Body of pancreas (tissue), 4 donors: ENCODE measurements around the gene TRIM24. TPM values are rescaled to one million over a fixed set of nuclear protein-coding genes. Genes with fewer than 3 reads are reported as not detected.
"Not testable (repeated sequence)": the region's sequence is repeated elsewhere in the genome, so short reads cannot be mapped to it uniquely, and the experiment has no call there.

Experiments used
- ATAC-seq: fragments of 150-250 bp; one replicate; pipeline ENCODE4 v1.9.1; 2016
- DNase-seq, 4 donors: peaks; one replicate each; pipeline ENCODE4 v3.0.0-alpha.2; 2019
- H3K27ac ChIP-seq, 4 donors: fragments of 200-600 bp; sonication (generic); 1 replicate in 3 of 4; 2 replicates in 1 of 4; pipeline versions ENCODE4 v1.5.1 to v1.6.1; 2016 to 2019; ENCODE audit warnings: mild to moderate bottlenecking in 1 of 4, mixed read lengths in 1 of 4, moderate library complexity in 1 of 4
- H3K27me3 ChIP-seq, 2 donors: fragments of 200-600 bp; sonication (generic); one replicate each; pipeline ENCODE4 v1.6.0; 2016; ENCODE audit warnings: mild to moderate bottlenecking in 1 of 2
- H3K36me3 ChIP-seq, 2 donors: fragments of 200-600 bp; sonication (generic); replicated peaks in 1 of 2; 2 replicates each; pipeline ENCODE4 v1.5.1; 2016; ENCODE audit warnings: low read depth in 2 of 2; ENCODE audit not compliant: insufficient read depth in 1 of 2
- H3K4me1 ChIP-seq: fragments of 200-600 bp; sonication (generic); one replicate; pipeline ENCODE4 v1.6.0; 2016
- H3K4me3 ChIP-seq, 2 donors: fragments of 200-600 bp; sonication (generic); 1 replicate in 1 of 2; 2 replicates in 1 of 2; pipeline ENCODE4 v1.5.1; 2016 to 2019
- H3K9me3 ChIP-seq, 3 donors: fragments of 200-600 bp; sonication (generic); 1 replicate in 2 of 3; 2 replicates in 1 of 3; pipeline ENCODE4 v1.5.1; 2016
- CTCF ChIP-seq, 7 experiments: fragments of 450-650 bp in 4 of 7; fragments of 200-600 bp in 3 of 7; sonication (generic) in 3 of 7; IDR thresholded peaks; one replicate each; pipeline ENCODE4 v1.5.1; 2016 to 2019; ENCODE audit warnings: antibody characterized with exemption in 7 of 7
- POLR2A ChIP-seq, 3 donors: fragments of 450-650 bp; IDR thresholded peaks; one replicate each; pipeline ENCODE4 v1.6.1; 2016; ENCODE audit warnings: antibody characterized with exemption in 3 of 3, mild to moderate bottlenecking in 2 of 3
- WGBS, 2 donors: methylation state at CpG; one replicate each; pipeline ENCODE4 v1.1.5; 2017; 5-methylcytosine and 5-hydroxymethylcytosine counted together
- intact Hi-C: fragments of 100-400 bp; cut with DNase I; formaldehyde crosslinking; loops from one replicate; pipeline ENCODE4 v1.15.1; 2023
- total RNA-seq, 2 donors: library from RNA; depleted of rRNA; stranded (reverse); fragments of >200 nt; gene quantifications; one replicate each; pipeline ENCODE4 v1.1.0, GENCODE V29; 2016

The TRIM24 gene
- total RNA-seq, 2 donors from 2014 or later = 12.2 to 12.5 TPM

DNA sequence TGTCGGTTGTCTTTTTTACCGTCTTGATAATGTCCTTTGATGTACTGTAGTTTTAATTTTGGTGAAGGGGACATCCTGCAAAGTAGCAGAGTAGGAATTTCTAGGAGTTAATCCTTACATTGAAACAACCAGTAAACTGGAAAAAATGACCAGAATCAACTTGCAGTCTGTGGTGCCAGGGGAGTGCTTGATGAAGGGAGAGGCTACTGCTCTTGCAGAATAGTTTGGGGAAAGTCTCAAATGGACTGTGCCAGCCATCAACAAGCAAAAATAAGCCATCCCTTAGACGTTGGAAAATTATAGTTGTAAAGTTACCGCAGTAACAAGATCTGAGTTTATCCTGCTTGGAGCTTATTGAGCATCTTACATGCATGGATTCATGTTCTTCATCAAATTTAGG lies 32.4 kb downstream of the TRIM24 start:
- Histone ChIP-seq H3K36me3 (no peaks in the 10 kb centered on the region), H3K4me3 (no peak overlapping the region), H3K9me3 (no peaks in the 10 kb centered on the region), H3K4me1 (peaks cover 8% of the 10 kb centered on the region), H3K27me3 (no peaks in the 10 kb centered on the region), H3K27ac (no peak overlapping the region)
- intact Hi-C loops = no loop called here
- TF ChIP-seq CTCF (IDR thresholded peaks at IDR 0.05) (no peak), POLR2A (IDR thresholded peaks at IDR 0.05) (no peak)
- WGBS, 2 donors = 79 to 86% methylated on average over 4 of the region's 4 CpGs
- ATAC-seq (no peak), DNase-seq (no peak)

- no peak for TF ChIP-seq POLR2A (IDR thresholded peaks at IDR 0.05)
- TF ChIP-seq CTCF (IDR thresholded peaks at IDR 0.05) = no peak
- WGBS, 2 donors = 94 to 99% methylated on average over 3 of the region's 3 CpGs
- ATAC-seq = no peak
- intact Hi-C loops = no loop called here
- no peak for DNase-seq
- Histone ChIP-seq H3K4me1 (peaks cover 8% of the 10 kb centered on the region), H3K9me3 (no peaks in the 10 kb centered on the region), H3K27me3 (no peaks in the 10 kb centered on the region), H3K36me3 (no peaks in the 10 kb centered on the region), H3K27ac (no peak overlapping the region), H3K4me3 (no peak overlapping the region)
Measured at GRCh38 chr7:138493535-138493934, 33.5 kb downstream of the TRIM24 start.

- intact Hi-C loops = no loop called here
- H3K27ac ChIP-seq = no peak overlapping the region
- TF ChIP-seq CTCF (IDR thresholded peaks at IDR 0.05) = no peak
- TF ChIP-seq POLR2A (IDR thresholded peaks at IDR 0.05) = no peak
- peaks cover 8% of the 10 kb centered on the region for H3K4me1 ChIP-seq
- H3K4me3 ChIP-seq = no peak overlapping the region
- H3K27me3 ChIP-seq = no peaks in the 10 kb centered on the region
- H3K9me3 ChIP-seq = no peaks in the 10 kb centered on the region
- 87 to 90% methylated on average over 1 of the region's 1 CpG for WGBS, 2 donors
- no peaks in the 10 kb centered on the region for H3K36me3 ChIP-seq
- no peak for ATAC-seq
- no peak for DNase-seq
Measured at GRCh38 chr7:138495485-138495884, 35.4 kb downstream of the TRIM24 start.

GRCh38 chr7:138499340-138499739 lies 39.3 kb downstream of the TRIM24 start:
- intact Hi-C loops = no loop called here
- 92 to 97% methylated on average over 3 of the region's 3 CpGs for WGBS, 2 donors

GRCh38 chr7:138500303-138500702 lies 40.2 kb downstream of the TRIM24 start:
- H3K4me1 ChIP-seq, ATAC-seq, H3K9me3 ChIP-seq, H3K27me3 ChIP-seq, H3K27ac ChIP-seq, DNase-seq, H3K4me3 ChIP-seq, intact Hi-C loops, H3K36me3 ChIP-seq: not testable (repeated sequence)
- 95 to 100% methylated on average over 2 of the region's 2 CpGs for WGBS, 2 donors

More at GRCh38 chr7:138499340-138499739, 39.3 kb downstream of the TRIM24 start:
- Histone ChIP-seq H3K9me3 (no peaks in the 10 kb centered on the region), H3K4me3 (no peak overlapping the region), H3K27me3 (no peaks in the 10 kb centered on the region), H3K27ac (no peak overlapping the region), H3K36me3 (no peaks in the 10 kb centered on the region), H3K4me1 (no peaks in the 10 kb centered on the region)
- TF ChIP-seq CTCF (IDR thresholded peaks at IDR 0.05) (no peak), POLR2A (IDR thresholded peaks at IDR 0.05) (no peak)
- ATAC-seq (no peak), DNase-seq (no peak)
